ENCODE data around the gene ADCY6.
"Not testable (repeated sequence)": the region's sequence is repeated elsewhere in the genome, so short reads cannot be mapped to it uniquely, and the experiment has no call there.

ADCY6 gene

DNA sequence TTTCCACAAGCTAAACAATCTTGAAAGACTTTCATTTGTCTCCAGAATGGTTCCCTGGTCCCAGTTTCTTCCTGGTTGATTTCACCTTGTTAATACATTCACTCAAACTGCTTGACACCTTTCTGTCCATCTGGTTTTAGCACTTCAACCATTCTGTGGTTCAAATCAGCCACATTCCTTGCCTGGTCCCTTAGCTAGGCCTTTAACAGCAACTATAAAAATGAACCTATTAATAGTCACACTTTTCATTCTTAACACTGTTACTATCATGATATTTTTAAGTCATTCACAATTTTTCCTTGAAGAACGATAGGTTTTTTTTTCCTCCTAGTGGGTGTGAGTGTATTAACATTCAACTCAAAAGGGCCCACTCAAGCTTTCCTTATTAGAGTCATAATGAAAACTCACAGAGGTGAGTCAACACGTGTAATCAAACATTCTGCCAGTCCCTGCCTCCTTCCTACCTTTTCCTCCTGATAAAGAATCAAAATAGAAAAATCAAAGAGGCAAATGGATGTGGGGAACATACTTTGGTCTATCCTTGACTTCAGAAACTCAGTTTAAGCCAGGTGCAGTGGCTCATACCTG lies 38.0 kb downstream of the ADCY6 start:
- DNase-seq (ENCODE audit: low read depth): no peak

DNA sequence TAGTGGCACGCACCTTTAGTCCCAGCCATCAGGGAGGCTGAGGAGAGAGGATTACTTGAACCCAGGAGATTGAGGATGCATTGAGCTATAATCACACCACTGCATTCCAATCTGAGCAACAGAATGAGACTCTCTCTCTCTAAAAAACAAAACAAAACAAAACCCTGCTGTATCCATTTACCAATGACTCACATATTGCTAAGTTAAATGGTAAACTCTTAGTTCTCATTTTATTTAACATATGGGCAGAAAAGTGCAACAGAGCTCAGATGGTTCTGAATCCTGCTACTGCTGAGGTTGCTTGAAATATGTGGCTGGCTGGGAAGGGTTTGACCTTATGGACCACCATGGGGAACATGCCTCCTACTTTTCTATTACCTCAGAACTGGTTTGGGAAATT lies 38.7 kb downstream of the ADCY6 start:
- no peak for DNase-seq (ENCODE audit: low read depth)

DNA sequence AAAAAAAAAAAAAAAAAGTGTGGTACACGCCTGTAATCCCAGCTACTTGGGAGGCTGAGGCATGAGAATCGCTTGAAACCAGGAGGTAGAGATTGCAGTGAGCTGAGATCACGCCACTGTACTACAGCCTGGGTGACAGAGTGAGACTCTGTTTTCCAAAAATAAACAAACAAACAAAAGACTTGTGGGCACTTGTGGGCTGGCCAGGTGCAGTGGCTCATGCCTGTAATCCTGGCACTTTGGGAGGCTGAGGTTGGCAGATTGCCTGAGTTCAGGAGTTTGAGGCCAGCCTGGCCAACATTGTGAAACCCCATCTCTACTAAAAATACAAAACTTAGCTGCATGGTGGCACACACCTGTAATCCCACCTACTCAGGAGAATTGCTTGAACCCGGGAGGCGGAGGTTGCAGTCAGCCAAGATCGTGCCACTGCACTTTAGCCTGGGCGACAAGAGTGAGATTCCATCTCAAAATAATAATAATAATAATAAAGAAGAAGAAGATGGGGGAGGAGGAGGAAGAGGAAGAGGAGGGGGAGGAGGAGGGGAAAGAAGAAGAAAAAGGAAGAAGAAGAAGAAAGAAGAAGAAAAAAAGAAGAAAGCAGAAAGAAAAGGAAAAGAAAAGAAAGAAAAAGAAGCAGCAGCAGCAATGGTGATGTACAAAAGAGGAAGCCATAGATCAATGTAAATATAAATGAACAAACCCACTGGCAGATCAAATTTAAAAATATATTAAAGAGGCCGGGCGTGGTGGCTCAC lies 44.5 kb downstream of the ADCY6 start:
- no peak for DNase-seq (ENCODE audit: low read depth)

DNA sequence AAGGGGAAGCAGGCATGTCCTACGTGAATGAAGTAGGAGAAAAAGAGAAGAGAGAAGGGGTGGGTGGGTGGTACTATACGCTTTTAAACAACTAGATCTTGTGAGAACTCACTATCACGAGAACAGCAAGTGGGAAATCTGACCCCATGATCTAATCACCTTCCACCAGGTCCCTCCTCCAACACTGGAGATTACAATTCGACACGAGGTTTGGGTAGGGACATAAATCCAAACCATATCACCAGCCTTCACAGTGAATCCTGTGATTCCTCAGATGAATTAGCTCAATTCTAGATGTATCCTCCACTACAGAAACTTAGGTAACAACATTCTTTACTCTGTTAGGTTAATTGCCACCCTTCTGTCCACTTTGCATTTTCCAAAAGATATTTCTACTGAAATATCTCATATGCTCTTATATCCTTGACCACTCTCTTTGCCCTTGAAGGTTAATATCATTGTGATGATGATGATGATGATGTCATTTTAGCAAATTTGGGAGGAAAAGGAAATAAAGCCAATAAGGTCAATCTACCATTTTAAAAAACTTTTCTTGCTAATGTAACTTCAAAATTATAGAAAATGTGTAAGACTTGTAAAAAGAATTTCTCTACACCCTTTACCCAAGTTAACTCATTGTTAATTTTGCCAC lies 49.1 kb downstream of the ADCY6 start:
- no peak for DNase-seq (ENCODE audit: low read depth)

DNA sequence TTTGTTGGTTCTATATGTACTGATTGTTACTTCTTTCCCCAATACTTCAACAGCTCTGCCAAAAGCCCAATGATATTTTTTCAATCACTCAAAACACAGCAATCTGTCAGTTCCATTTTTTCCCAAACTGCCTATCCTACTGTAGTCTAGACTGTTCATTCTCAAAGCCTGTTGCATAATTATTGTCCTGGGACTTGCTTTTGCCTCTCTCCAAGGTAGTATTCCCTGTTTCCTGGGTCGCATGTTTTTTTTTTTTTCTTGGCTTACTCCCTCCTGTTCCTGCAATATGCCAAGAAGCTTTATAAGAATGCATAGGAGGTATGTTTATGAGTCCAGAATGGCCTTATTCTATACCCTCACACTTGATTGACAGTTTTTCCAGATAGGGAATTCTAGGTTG lies 52.4 kb downstream of the ADCY6 start:
- DNase-seq (ENCODE audit: low read depth): no peak

DNA sequence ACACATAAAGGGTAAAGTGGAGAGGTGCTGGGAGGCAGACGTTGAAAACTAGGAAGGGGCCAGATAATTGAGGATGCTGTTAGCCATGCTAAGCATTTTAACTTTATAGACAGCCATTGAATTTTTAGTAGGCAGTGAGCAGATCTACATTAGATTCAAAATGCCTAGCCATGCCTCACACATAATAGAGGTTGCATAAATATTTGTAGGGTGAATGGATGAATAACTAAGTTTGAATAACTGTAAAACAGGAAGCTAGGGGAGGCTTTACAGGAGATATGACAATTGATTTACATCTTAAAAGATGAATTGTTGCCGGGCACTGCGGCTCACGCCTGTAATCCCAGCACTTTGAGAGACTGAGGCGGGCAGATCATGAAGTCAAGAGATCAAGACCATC lies 60.1 kb downstream of the ADCY6 start:
- DNase-seq (ENCODE audit: low read depth): no peak

DNA sequence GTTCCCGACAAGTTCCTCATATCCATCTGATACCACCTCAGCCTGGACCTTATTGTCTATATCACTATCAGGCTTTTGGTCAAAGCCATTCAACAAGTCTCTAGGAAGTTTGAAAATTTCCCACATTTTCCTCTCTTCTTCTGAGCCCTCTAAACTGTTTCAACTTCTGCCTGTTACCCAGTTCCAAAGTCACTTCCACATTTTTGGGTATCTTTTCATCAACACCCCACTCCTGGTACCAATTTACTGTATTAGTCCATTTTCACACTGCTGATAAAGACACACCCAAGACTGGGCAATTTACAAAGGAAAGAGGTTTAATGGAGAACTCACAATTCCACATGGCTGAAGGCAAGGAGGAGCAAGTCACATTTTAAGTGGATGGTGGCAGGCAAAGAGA lies 68.2 kb downstream of the ADCY6 start:
- not testable (repeated sequence) for DNase-seq (ENCODE audit: low read depth)

DNA sequence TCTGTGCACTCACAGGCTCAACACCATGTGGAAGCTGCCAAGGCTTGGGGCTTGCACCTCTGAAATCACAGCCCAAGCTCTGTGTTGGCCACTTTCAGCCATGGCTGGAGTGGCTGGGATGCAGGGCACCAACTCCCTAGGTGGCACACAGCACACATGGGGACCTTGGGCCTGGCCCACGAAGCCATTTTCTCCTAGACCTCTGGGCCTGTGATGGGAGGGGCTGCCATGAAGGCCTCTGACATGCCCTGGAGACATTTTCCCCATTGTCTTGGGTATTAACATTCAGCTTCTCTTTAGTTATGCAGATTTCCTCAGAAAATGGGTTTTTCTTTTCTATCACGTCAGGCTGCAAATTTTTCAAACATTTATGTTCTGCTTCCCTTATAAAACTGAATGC lies 68.7 kb downstream of the ADCY6 start:
- not testable (repeated sequence) for DNase-seq (ENCODE audit: low read depth)

DNA sequence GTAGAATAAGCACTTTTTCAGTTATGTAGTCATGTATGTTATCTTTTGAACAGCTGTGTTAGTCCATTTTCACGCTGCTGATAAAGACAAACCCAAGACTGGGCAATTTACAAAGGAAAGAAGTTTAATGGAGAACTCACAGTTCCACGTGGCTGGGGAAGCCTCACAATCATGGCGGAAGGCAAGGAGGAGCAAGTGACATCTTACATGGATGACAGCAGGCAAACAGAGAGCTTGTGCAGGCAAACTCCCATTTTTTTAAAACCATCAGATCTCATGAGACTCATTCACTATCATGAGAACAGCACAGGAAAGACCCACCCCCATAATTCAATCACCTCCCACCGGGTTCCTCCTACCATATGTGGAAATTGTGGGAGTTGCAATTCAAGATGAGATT lies 69.9 kb downstream of the ADCY6 start:
- DNase-seq (ENCODE audit: low read depth): not testable (repeated sequence)

DNA sequence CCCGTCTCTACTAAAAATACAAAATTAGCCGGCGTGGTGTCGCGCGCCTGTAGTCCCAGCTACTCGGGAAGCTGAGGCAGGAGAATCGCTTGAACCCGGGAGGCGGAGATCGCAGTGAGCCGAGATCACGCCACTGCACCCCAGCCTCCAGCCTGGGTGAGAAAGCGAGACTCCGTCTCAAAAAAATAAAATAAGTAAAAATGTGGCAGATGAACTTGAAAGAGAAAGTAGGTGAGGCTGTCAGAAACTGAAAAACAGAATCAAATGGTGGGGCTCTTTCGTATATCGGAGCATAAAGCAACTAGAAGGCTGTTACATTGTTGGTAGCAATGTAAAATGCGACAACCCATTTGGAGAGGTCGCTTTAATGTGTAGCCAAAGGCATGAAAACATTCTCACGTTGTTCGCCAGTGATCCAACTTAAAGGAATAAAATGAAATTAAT lies 71.6 kb downstream of the ADCY6 start:
- no peak for DNase-seq (ENCODE audit: low read depth)

DNA sequence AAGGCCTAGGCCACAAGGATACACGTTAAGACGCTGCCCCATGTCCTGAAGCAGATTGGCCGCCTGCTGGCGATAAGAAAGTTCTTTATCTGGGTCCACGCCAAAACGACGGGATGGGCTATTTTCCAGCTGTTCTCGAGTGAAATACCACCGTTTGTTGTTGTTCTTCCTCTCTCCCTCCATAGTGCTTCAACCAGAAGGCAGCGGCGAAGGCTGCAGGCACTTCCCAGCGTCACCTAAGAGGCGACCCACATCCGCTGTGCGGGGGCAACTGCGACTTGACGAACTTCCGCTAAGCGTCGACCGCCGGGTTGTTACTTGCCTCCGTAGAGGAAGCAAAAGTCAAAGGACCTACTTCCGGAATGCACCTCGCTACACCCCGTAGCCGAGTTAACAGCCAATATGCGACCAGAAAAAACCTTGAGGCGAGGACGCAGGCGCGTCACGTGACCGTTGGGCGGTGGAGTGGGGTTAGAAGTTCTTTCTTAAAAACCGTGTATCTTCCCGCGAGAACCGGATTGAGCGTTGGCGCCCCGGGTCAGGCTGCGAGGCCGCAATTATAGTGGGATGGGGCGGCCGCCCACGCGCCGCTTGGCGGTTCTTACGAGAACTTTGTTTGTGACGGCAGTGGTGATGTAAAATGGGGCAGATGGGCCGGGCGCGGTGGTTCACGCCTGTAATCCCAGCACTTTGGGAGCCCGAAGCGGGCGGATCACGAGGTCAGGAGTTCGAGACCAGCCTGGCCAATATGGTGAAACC lies 72.2 kb downstream of the ADCY6 start, which contains the start of gene CCNT1:
CCNT1 (minus strand) TSS at position 215 of the 759 bp plus-strand sequence; CDS start at position 183, 32 bp downstream.
- DNase-seq (ENCODE audit: low read depth): peak; percentile 100
